ES-I3 (cell line): ENCODE data around the gene ZGRF1.
"Not testable (repeated sequence)": the region's sequence is repeated elsewhere in the genome, so short reads cannot be mapped to it uniquely, and the experiment has no call there.

ENCODE experiments used
- H3K36me3 ChIP-seq: 2 replicates; pipeline ENCODE4 v1.6.1; 2013; ENCODE audit warnings: mild to moderate bottlenecking, low read length, control low read depth, moderate library complexity; ENCODE audit not compliant: insufficient read depth
- H3K4me1 ChIP-seq: 2 replicates; pipeline ENCODE4 v1.6.1; 2013; ENCODE audit warnings: mild to moderate bottlenecking, control low read depth, low read length; ENCODE audit not compliant: insufficient read depth
- H3K9ac ChIP-seq: 2 replicates; pipeline ENCODE4 v1.6.1; 2013; ENCODE audit warnings: low read depth, mild to moderate bottlenecking, low read length, moderate library complexity
- H3K9me3 ChIP-seq: 2 replicates; pipeline ENCODE4 v1.6.1; 2013; ENCODE audit warnings: mild to moderate bottlenecking, low read length, moderate library complexity; ENCODE audit not compliant: control insufficient read depth, insufficient read depth

Gene ZGRF1

DNA sequence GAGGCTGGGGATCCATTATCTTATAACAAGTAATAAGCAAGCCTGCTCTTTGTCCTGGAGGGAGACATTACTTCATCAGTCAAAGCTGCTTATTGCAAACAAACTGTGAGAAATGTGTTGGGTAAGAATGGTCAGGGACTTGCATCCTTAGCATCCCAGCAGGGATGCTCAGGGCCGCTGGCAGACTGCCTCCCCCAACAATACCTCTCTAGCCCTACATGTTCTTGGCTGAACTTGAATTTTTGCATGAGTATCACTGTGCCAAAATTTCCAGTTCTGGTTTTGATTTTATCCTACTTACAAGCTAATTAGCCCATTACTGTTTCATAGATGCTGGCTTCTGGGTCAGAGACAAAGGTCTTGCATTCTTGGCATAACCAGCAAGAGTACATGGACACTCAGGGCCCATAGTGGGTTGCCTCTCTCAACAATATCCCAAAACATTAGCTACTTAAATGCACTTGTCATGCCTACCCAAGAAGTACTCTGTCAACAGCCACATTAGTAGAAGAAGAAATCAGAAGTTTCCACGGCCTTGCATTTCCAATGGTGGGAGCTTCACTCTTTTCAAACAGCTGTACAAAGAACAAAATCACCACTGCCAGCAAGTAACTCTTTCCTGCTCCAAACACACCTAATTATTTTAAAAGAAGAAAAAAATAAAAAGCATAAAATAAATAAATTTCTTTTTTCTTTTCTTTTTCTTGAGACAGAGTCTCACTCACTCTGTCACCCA, 78.9 kb downstream of the ZGRF1 start:
- H3K4me1 ChIP-seq: no peaks in the 10 kb centered on the region
- H3K36me3 ChIP-seq: peaks cover 4% of the 10 kb centered on the region
- H3K9me3 ChIP-seq: no peaks in the 10 kb centered on the region
- H3K9ac ChIP-seq: no peak overlapping the region

DNA sequence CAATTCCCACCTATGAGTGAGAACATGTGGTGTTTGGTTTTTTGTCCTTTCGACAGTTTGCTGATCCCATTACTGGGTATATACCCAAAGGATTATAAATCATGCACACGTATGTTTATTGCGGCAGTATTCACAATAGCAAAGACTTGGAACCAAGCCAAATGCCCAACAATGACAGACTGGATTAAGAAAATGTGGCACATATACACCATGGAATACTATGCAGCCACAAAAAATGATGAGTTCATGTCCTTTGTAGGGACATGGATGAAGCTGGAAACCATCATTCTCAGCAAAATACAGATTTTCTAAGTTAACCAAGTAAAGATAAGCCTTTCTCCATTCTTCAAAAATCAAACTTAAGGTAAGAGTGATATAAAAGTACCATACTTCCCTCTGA, 82.4 kb downstream of the ZGRF1 start:
- H3K36me3 ChIP-seq, H3K9me3 ChIP-seq, H3K4me1 ChIP-seq, H3K9ac ChIP-seq: not testable (repeated sequence)

- no peak overlapping the region for H3K9ac ChIP-seq
- H3K9me3 ChIP-seq: no peaks in the 10 kb centered on the region
- H3K4me1 ChIP-seq: no peaks in the 10 kb centered on the region
- no peaks in the 10 kb centered on the region; the same call in 1 of the 2 replicates for H3K36me3 ChIP-seq
Measured at GRCh38 chr4:112552668-112553067, 84.0 kb downstream of the ZGRF1 start.

DNA sequence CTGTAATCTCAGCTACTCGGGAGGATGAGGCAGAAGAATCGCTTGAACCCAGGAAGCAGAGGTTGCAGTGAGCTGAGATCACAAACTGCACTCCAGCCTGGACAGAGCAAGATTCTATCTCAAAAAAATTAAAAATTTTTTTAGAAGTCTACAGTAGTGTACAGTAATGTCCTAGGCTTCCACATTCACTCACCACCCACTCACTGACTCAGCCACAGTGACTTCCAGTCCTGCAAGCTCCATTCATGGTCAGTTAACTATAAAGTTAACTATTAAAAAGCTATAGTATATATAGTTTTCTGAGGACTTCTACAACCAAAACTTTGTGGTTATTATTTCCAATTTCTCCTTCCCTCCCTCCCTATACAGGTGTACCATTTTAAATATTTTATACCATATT, 86.0 kb downstream of the ZGRF1 start:
- no peaks in the 10 kb centered on the region for H3K9me3 ChIP-seq
- H3K36me3 ChIP-seq: no peaks in the 10 kb centered on the region
- no peaks in the 10 kb centered on the region for H3K4me1 ChIP-seq
- H3K9ac ChIP-seq: no peak overlapping the region

DNA sequence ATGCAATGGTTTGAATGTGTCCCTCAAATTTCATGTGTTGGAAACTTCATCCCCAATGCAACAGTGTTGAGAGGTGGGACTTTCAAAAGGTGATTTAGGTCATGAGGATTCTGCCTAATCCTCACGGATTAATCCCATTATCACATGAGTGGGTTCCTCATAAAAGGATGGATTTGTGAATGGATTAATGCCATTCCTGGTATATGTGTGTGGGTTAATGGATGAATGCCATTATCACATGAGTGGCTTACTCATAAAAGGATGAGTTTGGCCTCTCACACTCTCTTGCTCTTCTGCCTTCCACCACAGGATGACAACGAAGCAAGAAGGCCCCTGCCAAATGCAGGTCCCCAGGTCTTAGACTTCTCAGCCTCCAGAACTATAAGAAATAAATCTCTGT, 90.2 kb downstream of the ZGRF1 start:
- no peaks in the 10 kb centered on the region for H3K4me1 ChIP-seq
- H3K9me3 ChIP-seq: no peaks in the 10 kb centered on the region
- no peak overlapping the region for H3K9ac ChIP-seq
- no peaks in the 10 kb centered on the region for H3K36me3 ChIP-seq

DNA sequence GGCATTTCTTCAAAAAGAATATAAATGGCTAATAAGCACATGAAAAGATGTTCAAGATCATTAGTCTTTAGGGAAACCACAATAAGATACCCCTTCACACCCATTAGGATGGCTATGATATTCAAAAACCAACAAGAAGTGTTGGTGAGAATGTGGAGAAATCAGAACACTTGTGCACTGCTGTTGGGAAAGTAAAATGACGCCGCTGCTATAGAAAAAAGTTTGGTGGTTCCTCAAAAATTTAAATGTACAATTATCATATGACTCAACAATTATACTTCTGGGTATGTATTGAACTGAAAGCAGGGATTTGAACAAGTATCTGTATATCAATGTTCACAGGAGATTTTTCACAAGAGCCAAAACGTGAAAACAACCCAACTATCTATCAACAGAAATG, 91.4 kb downstream of the ZGRF1 start:
- H3K4me1 ChIP-seq: no peaks in the 10 kb centered on the region
- H3K9ac ChIP-seq: no peak overlapping the region
- H3K9me3 ChIP-seq: no peaks in the 10 kb centered on the region
- no peaks in the 10 kb centered on the region for H3K36me3 ChIP-seq

DNA sequence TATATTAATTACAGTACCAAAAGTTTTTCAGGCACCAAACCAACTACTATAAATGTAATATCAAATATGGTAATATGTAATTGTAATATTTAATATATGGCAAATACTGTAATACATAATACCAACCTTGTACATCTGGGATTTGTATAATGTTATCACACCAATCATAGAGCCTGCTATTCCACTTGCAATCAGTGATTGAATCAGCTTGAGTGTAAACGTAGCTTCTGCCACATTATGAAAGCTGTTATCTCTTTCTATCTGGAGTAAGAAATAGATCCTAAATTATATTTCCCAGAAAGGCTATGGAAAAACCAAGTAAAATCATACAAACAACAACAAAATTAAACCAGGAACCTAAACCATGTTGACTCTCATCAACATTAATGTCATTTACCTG, 96.0 kb downstream of the ZGRF1 start:
- H3K36me3 ChIP-seq: no peaks in the 10 kb centered on the region
- no peak overlapping the region for H3K9ac ChIP-seq
- no peaks in the 10 kb centered on the region for H3K9me3 ChIP-seq
- H3K4me1 ChIP-seq: no peaks in the 10 kb centered on the region

DNA sequence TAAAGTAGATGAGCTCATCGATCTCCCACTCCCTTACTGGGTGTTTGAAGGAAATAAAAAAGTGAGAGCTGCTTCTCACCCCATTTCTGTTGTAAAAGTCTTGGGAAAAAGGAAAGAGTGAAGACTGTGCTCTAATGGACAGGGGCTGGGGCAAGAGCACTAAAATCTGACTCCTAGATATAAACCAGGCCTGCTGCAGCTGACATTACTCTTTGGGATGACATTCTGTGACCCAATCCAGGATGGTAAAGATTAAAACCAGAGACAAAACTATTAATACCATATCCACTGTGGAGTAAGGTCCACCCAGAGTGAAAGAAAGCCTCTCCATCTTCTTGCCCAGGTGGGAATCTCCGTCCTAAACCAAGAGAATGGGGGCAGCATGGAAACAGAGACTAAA, 100.6 kb downstream of the ZGRF1 start:
- Histone ChIP-seq H3K9ac (no peak overlapping the region), H3K9me3 (no peaks in the 10 kb centered on the region), H3K4me1 (no peaks in the 10 kb centered on the region)

GRCh38 chr4:112532267-112532666, 104.4 kb downstream of the ZGRF1 start:
- Histone ChIP-seq H3K36me3 (no peaks in the 10 kb centered on the region), H3K9me3 (no peaks in the 10 kb centered on the region), H3K4me1 (no peaks in the 10 kb centered on the region), H3K9ac (no peak overlapping the region)

More for the DNA sequence above, 100.6 kb downstream of the ZGRF1 start:
- no peaks in the 10 kb centered on the region for H3K36me3 ChIP-seq

DNA sequence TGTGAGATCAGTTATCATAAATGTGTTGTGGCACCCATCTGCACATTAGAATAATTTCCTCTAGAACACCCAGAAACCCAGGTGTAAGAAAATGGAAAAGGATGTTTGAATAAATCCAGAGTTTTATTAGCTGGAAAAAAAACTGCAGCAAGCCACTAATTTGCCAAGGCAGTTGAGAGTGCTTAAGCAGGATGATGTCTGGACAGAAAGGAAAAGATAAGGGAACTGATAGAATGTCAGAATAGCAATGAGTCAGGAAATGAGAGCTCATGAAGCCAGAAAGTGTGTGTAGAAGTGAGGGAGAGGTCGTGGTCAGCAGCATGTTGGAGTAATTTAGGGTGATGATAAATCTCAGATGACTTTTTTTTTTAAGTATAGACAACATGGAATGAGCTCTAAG, 105.6 kb downstream of the ZGRF1 start:
- H3K4me1 ChIP-seq: no peaks in the 10 kb centered on the region
- H3K36me3 ChIP-seq: no peaks in the 10 kb centered on the region
- no peak overlapping the region for H3K9ac ChIP-seq
- no peaks in the 10 kb centered on the region for H3K9me3 ChIP-seq

DNA sequence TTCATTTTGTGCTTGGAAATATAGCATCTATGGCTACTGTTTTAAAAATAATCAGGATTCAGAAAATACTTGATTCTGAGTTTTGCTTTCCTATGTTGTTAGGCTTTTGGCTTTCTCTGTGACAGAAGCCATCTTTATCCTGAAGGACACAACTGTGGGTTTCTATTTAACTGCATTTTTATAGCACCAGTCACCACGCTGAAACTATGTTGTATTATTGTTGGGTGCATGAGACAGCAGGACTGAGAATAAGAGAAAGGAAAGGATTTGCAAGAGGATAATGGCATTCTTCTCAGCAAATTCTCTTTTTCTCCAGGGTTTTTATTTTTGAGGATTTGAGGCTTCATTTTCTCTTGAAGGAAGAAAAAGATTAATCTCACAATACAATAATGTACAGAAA, 110.6 kb downstream of the ZGRF1 start:
- H3K4me1 ChIP-seq: no peaks in the 10 kb centered on the region; the same call in 1 of the 2 replicates
- H3K9me3 ChIP-seq: no peaks in the 10 kb centered on the region
- no peak overlapping the region for H3K9ac ChIP-seq
- no peaks in the 10 kb centered on the region for H3K36me3 ChIP-seq

DNA sequence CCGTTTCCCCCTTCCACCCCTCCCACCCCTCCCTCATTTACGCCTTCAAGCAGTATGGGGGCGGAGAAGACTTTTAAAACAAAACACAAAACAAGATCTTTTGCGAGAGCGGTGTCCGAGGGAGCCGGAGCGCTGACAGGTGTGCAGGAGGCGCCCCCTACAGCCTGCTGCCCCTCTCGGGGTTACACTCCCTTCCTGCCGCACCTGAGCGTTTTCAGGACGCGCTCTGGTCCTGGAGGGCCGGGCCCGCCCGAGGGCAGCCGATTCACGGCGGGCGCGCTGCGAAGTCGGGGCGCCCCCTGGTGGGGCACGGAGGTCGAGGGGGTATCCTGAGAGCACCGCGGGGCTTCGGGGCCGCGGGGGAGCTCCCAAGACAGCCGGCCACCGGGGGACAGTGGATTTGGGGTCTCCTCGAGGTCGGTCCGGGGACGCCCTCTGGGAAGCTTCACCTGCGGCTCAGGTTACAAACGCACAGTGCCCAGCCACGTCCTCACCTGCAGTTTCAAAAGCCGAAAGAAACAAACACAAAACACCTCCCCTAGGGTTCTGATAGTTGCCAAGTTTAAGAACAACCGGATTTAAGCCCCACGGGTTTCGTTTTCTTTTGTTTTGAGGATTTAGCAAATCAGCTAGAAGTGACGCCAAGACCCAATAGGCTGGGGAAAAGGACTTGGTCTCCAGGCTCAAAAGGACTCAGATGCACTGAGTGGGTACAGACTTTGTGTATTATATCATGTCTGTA, 112.8 kb downstream of the ZGRF1 start:
- peak overlapping the region; percentile 69 for H3K9ac ChIP-seq
- peaks cover 3% of the 10 kb centered on the region for H3K4me1 ChIP-seq
- H3K36me3 ChIP-seq: no peaks in the 10 kb centered on the region
- no peaks in the 10 kb centered on the region for H3K9me3 ChIP-seq

DNA sequence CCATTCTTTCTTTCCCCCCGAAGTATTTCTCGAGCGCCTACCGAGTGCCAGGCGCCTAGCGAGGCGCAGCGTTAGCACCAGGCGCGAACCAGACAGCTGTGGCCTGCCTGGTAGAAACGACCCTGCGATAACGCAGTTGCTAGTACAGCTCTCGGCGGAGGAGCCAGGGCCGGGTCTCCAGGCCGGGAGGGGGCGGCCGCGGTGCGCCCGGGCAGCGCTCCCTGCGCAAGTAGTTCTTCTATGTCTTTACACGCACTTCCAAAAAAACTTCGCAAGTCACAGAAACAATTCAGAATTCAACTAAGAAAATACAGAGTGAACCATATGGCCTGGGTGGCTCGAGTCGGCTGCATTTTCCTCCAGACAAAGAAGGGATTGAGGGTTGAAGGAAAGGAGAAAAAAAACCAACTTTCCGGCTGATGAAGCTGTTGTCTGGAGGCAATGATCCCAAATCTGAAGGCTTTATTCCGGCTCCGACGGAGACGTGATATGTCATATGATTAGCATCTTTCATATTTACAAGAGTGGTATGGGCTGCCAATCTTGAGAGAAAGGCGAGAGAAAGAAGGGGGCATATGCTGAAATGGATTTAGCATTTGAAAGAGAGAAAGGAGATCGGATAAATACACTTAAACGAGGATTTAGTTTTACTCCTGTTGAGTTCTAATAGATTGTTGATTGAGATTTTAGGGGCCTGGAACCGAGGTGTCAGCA, 113.5 kb downstream of the ZGRF1 start:
- peak overlapping the region; percentile 69; the same call in 1 of the 2 replicates for H3K9ac ChIP-seq
- H3K4me1 ChIP-seq: peaks cover 3% of the 10 kb centered on the region
- no peaks in the 10 kb centered on the region for H3K36me3 ChIP-seq
- no peaks in the 10 kb centered on the region for H3K9me3 ChIP-seq

DNA sequence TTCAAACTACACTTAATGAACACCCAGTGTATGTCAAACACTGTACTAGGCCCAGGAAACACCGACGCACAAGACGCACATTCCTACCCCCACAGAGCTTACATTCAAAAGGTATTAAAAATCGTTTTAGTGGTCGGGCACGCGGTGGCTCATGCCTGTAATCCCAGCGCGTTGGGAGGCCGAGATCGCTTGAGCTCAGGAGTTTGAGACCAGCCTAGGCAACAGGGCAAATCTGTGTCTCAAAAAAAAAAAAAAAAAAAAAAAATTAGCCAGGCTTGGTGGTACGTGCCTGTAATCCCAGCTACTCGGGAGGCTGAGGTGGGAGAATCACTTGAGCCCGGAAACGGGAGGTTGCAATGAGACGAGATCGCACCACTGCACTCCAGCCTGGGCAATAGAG, 114.3 kb downstream of the ZGRF1 start:
- H3K36me3 ChIP-seq, H3K4me1 ChIP-seq, H3K9ac ChIP-seq, H3K9me3 ChIP-seq: not testable (repeated sequence)
